Jurkat, Clone E6-1 (cell line): ENCODE data around the gene PRKX.
A peak's percentile ranks its signal among the peaks of the same experiment; 100 is the strongest.
"Not testable (repeated sequence)": the region's sequence is repeated elsewhere in the genome, so short reads cannot be mapped to it uniquely, and the experiment has no call there.

Source experiments
- DNase-seq: peaks from one replicate; pipeline ENCODE4 v3.0.0-alpha.2; 2011; ENCODE audit warnings: low read depth, low spot score
- H3K4me3 ChIP-seq: 2 replicates; pipeline ENCODE4 v1.5.1; 2011; ENCODE audit warnings: mild to moderate bottlenecking, low read length, control low read depth, moderate library complexity

The PRKX gene

GRCh38 chrX:3666975-3667374, 46.5 kb downstream of the PRKX start:
- H3K4me3 ChIP-seq = no peak overlapping the region

GRCh38 chrX:3664921-3665320, 48.5 kb downstream of the PRKX start:
- no peak overlapping the region for H3K4me3 ChIP-seq
- no peak for DNase-seq

More at GRCh38 chrX:3666975-3667374, 46.5 kb downstream of the PRKX start:
- no peak for DNase-seq

GRCh38 chrX:3663576-3664250, 49.7 kb downstream of the PRKX start:
- not testable (repeated sequence) for DNase-seq, H3K4me3 ChIP-seq

GRCh38 chrX:3659761-3660160, 53.7 kb downstream of the PRKX start:
- DNase-seq = no peak
- no peak overlapping the region for H3K4me3 ChIP-seq

- no peak for DNase-seq
- no peak overlapping the region for H3K4me3 ChIP-seq
Measured at GRCh38 chrX:3655181-3655580, 58.3 kb downstream of the PRKX start.

- no peak overlapping the region for H3K4me3 ChIP-seq
- no peak for DNase-seq
Measured at GRCh38 chrX:3653111-3653510, 60.3 kb downstream of the PRKX start.

GRCh38 chrX:3651277-3651676, 62.2 kb downstream of the PRKX start:
- no peak overlapping the region for H3K4me3 ChIP-seq
- peak; percentile 8 for DNase-seq

GRCh38 chrX:3648084-3648483, 65.4 kb downstream of the PRKX start:
- DNase-seq = no peak
- H3K4me3 ChIP-seq = no peak overlapping the region

- not testable (repeated sequence) for H3K4me3 ChIP-seq, DNase-seq
Measured at GRCh38 chrX:3639858-3640631, 73.4 kb downstream of the PRKX start.

- no peak for DNase-seq
- no peak overlapping the region for H3K4me3 ChIP-seq
Measured at GRCh38 chrX:3639236-3639635, 74.2 kb downstream of the PRKX start.

- DNase-seq = peak; percentile 5
- H3K4me3 ChIP-seq = no peak overlapping the region
Measured at GRCh38 chrX:3638280-3638873, 75.1 kb downstream of the PRKX start.

GRCh38 chrX:3636803-3637202, 76.6 kb downstream of the PRKX start:
- no peak for DNase-seq
- H3K4me3 ChIP-seq = no peak overlapping the region

- no peak overlapping the region for H3K4me3 ChIP-seq
- no peak for DNase-seq
Measured at GRCh38 chrX:3631196-3631595, 82.3 kb downstream of the PRKX start.

GRCh38 chrX:3627594-3627993, 85.9 kb downstream of the PRKX start:
- no peak for DNase-seq

GRCh38 chrX:3621414-3621813, 92.0 kb downstream of the PRKX start:
- no peak overlapping the region for H3K4me3 ChIP-seq
- DNase-seq = no peak

More at GRCh38 chrX:3627594-3627993, 85.9 kb downstream of the PRKX start:
- no peak overlapping the region for H3K4me3 ChIP-seq

- not testable (repeated sequence) for H3K4me3 ChIP-seq, DNase-seq
Measured at GRCh38 chrX:3611744-3612143, 101.7 kb downstream of the PRKX start.

- DNase-seq = no peak
Measured at GRCh38 chrX:3609810-3610209, 103.6 kb downstream of the PRKX start.

GRCh38 chrX:3603026-3603661, 110.3 kb downstream of the PRKX start:
- DNase-seq = no peak
- H3K4me3 ChIP-seq = no peak overlapping the region

More at GRCh38 chrX:3609810-3610209, 103.6 kb downstream of the PRKX start:
- H3K4me3 ChIP-seq = no peak overlapping the region

- no peak overlapping the region for H3K4me3 ChIP-seq
- DNase-seq = no peak
Measured at GRCh38 chrX:3599802-3600430, 113.5 kb downstream of the PRKX start.
